Measurements from ENCODE around the gene DGKQ. TPM values are rescaled to one million over a fixed set of nuclear protein-coding genes. Genes with fewer than 3 reads are reported as not detected.

The DGKQ gene
- total and polyA plus RNA-seq, 9 of the 15 experiments (the other 6 are each of a cell fraction or from before 2014, with no cell fraction given), result 0.17 to 22.0 (median 5.6) TPM

- TF ChIP-seq, protein P1, sequence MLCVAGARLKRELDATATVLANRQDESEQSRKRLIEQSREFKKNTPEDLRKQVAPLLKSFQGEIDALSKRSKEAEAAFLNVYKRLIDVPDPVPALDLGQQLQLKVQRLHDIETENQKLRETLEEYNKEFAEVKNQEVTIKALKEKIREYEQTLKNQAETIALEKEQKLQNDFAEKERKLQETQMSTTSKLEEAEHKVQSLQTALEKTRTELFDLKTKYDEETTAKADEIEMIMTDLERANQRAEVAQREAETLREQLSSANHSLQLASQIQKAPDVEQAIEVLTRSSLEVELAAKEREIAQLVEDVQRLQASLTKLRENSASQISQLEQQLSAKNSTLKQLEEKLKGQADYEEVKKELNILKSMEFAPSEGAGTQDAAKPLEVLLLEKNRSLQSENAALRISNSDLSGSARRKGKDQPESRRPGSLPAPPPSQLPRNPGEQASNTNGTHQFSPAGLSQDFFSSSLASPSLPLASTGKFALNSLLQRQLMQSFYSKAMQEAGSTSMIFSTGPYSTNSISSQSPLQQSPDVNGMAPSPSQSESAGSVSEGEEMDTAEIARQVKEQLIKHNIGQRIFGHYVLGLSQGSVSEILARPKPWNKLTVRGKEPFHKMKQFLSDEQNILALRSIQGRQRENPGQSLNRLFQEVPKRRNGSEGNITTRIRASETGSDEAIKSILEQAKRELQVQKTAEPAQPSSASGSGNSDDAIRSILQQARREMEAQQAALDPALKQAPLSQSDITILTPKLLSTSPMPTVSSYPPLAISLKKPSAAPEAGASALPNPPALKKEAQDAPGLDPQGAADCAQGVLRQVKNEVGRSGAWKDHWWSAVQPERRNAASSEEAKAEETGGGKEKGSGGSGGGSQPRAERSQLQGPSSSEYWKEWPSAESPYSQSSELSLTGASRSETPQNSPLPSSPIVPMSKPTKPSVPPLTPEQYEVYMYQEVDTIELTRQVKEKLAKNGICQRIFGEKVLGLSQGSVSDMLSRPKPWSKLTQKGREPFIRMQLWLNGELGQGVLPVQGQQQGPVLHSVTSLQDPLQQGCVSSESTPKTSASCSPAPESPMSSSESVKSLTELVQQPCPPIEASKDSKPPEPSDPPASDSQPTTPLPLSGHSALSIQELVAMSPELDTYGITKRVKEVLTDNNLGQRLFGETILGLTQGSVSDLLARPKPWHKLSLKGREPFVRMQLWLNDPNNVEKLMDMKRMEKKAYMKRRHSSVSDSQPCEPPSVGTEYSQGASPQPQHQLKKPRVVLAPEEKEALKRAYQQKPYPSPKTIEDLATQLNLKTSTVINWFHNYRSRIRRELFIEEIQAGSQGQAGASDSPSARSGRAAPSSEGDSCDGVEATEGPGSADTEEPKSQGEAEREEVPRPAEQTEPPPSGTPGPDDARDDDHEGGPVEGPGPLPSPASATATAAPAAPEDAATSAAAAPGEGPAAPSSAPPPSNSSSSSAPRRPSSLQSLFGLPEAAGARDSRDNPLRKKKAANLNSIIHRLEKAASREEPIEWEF (CRISPR knock-in tag; IDR thresholded peaks at IDR 0.05), result peak; percentile 12; the same call in 1 of the 2 replicates
- TF ChIP-seq KDM4B (IDR thresholded peaks at IDR 0.05; ENCODE audit: borderline replicate concordance in 2 of 2, low read depth in 1 of 2) (peak in 1 of 2 experiments; percentile 27; a peak in 1 of 4 replicates), HES1 (IDR thresholded peaks at IDR 0.05; ENCODE audit: low read depth) (no peak), MEF2D (tag; conservative IDR thresholded peaks at IDR 0.05; ENCODE audit: low read depth) (no peak), BMI1 (IDR thresholded peaks at IDR 0.05; ENCODE audit: low read length) (no peak), POLR2G (IDR thresholded peaks at IDR 0.05; ENCODE audit: low read depth, low read length) (peak; percentile 79), ARID4B (CRISPR knock-in tag; IDR thresholded peaks at IDR 0.05) (peak; percentile 21; the same call in 1 of the 2 replicates), ZBTB7A (IDR thresholded peaks at IDR 0.05; ENCODE audit: borderline replicate concordance, control insufficient read depth, low read depth, low read length) (no peak), ZFP1 (CRISPR knock-in tag; IDR thresholded peaks at IDR 0.05) (no peak), EZH2 (IDR thresholded peaks at IDR 0.05; ENCODE audit: borderline replicate concordance, low read depth, low read length) (no peak)
- TF ChIP-seq, protein P2, sequence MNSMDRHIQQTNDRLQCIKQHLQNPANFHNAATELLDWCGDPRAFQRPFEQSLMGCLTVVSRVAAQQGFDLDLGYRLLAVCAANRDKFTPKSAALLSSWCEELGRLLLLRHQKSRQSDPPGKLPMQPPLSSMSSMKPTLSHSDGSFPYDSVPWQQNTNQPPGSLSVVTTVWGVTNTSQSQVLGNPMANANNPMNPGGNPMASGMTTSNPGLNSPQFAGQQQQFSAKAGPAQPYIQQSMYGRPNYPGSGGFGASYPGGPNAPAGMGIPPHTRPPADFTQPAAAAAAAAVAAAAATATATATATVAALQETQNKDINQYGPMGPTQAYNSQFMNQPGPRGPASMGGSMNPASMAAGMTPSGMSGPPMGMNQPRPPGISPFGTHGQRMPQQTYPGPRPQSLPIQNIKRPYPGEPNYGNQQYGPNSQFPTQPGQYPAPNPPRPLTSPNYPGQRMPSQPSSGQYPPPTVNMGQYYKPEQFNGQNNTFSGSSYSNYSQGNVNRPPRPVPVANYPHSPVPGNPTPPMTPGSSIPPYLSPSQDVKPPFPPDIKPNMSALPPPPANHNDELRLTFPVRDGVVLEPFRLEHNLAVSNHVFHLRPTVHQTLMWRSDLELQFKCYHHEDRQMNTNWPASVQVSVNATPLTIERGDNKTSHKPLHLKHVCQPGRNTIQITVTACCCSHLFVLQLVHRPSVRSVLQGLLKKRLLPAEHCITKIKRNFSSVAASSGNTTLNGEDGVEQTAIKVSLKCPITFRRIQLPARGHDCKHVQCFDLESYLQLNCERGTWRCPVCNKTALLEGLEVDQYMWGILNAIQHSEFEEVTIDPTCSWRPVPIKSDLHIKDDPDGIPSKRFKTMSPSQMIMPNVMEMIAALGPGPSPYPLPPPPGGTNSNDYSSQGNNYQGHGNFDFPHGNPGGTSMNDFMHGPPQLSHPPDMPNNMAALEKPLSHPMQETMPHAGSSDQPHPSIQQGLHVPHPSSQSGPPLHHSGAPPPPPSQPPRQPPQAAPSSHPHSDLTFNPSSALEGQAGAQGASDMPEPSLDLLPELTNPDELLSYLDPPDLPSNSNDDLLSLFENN (IDR thresholded peaks at IDR 0.05; ENCODE audit: low read depth in 2 of 2, low read length in 2 of 2), result 0 out of 4 replicates have a peak, but pooled peaks of 1 of the 2 experiments have one; percentile 26
Measured at GRCh38 chr4:992297-993110, 19.1 kb upstream of the DGKQ start (continued).
